ENCODE data around the gene KIAA1671.

KIAA1671 gene

GRCh38 chr22:25069426-25069757 lies 116.9 kb downstream of the KIAA1671 start:
- Histone ChIP-seq H3K27ac (ENCODE audit: low read depth, low read length, poor library complexity, severe bottlenecking) (no peak overlapping the region), H3K9ac (ENCODE audit: low read length) (no peak overlapping the region), H3K9me2 (ENCODE audit: low read depth, low read length) (no peaks in the 10 kb centered on the region), H3K4me1 (ENCODE audit: insufficient read depth, low read length, severe bottlenecking) (no peaks in the 10 kb centered on the region), H3K9me3 (ENCODE audit: low read length) (no peaks in the 10 kb centered on the region), H3K27me3 (ENCODE audit: insufficient read depth, low read length) (no peaks in the 10 kb centered on the region), H3K4me3 (ENCODE audit: low read depth, low read length, poor library complexity, severe bottlenecking) (no peak overlapping the region), H3F3A (ENCODE audit: insufficient read depth, low read length) (no peaks in the 10 kb centered on the region), H4K20me1 (ENCODE audit: insufficient read depth, low read length) (no peaks in the 10 kb centered on the region), H2AFZ (ENCODE audit: low read length) (no peak overlapping the region), H3K36me3 (ENCODE audit: insufficient read depth, low read length) (no peaks in the 10 kb centered on the region), H3K79me2 (ENCODE audit: insufficient read depth, low read length) (no peaks in the 10 kb centered on the region), H3K4me2 (ENCODE audit: low read length) (no peak overlapping the region)
- TF ChIP-seq CTCF (IDR thresholded peaks at IDR 0.05; ENCODE audit: low read length) (no peak), EZH2 (IDR thresholded peaks at IDR 0.05; ENCODE audit: borderline replicate concordance, low read length) (no peak)

DNA sequence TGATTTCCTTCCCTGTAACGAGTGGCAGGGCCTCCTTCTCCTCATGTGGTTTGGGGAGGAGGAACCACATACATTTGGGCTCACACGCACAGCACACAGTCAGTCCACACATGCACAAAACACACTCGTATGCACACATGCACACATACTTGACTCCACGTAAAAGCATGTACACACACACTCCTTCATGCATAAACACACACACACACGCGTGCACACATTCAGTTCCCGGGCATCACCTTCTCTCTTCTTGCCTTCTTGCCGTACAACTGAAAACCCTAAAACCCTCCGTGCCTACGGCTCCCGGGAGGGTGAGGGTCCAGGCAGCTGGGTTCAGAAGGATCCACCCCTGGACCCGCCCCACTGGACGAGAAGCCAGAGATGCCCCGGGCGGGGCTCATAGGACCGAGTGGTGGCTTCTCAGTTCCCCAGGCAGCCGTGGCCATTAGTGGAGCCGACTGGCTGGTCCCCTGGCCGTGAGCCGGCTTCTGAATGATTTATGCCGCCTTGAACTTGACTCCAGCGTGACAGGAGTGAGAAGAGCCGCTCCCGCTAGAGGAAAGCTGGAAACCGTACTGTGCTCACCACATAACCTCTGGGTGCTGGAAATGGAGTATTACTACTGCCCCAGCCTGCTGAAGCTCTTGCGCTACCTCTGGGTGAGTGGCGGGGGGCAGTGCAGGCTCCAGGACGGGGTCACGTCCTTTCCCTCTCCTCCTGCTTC lies 117.4 kb downstream of the KIAA1671 start:
- no peak overlapping the region for H3K4me2 ChIP-seq (ENCODE audit: low read length)
- H3K9me2 ChIP-seq (ENCODE audit: low read depth, low read length), result no peaks in the 10 kb centered on the region
- H3K27ac ChIP-seq (ENCODE audit: low read depth, low read length, poor library complexity, severe bottlenecking), result no peak overlapping the region
- no peak overlapping the region for H2AFZ ChIP-seq (ENCODE audit: low read length)
- no peaks in the 10 kb centered on the region for H4K20me1 ChIP-seq (ENCODE audit: insufficient read depth, low read length)
- TF ChIP-seq EZH2 (IDR thresholded peaks at IDR 0.05; ENCODE audit: borderline replicate concordance, low read length) (no peak), CTCF (IDR thresholded peaks at IDR 0.05; ENCODE audit: low read length) (no peak)
- no peaks in the 10 kb centered on the region for H3K36me3 ChIP-seq (ENCODE audit: insufficient read depth, low read length)
- no peaks in the 10 kb centered on the region for H3K79me2 ChIP-seq (ENCODE audit: insufficient read depth, low read length)
- H3K27me3 ChIP-seq (ENCODE audit: insufficient read depth, low read length), result no peaks in the 10 kb centered on the region
- H3K9ac ChIP-seq (ENCODE audit: low read length), result no peak overlapping the region
- H3K4me1 ChIP-seq (ENCODE audit: insufficient read depth, low read length, severe bottlenecking), result no peaks in the 10 kb centered on the region
- no peaks in the 10 kb centered on the region for H3K9me3 ChIP-seq (ENCODE audit: low read length)
- H3F3A ChIP-seq (ENCODE audit: insufficient read depth, low read length), result no peaks in the 10 kb centered on the region
- H3K4me3 ChIP-seq (ENCODE audit: low read depth, low read length, poor library complexity, severe bottlenecking), result no peak overlapping the region

GRCh38 chr22:25070956-25071355 lies 118.4 kb downstream of the KIAA1671 start:
- Histone ChIP-seq H3K27me3 (ENCODE audit: insufficient read depth, low read length) (no peaks in the 10 kb centered on the region), H3K4me2 (ENCODE audit: low read length) (no peak overlapping the region), H3K36me3 (ENCODE audit: insufficient read depth, low read length) (no peaks in the 10 kb centered on the region), H3K27ac (ENCODE audit: low read depth, low read length, poor library complexity, severe bottlenecking) (no peak overlapping the region), H4K20me1 (ENCODE audit: insufficient read depth, low read length) (no peaks in the 10 kb centered on the region), H3K9me2 (ENCODE audit: low read depth, low read length) (no peaks in the 10 kb centered on the region), H3K79me2 (ENCODE audit: insufficient read depth, low read length) (no peaks in the 10 kb centered on the region), H3K4me1 (ENCODE audit: insufficient read depth, low read length, severe bottlenecking) (no peaks in the 10 kb centered on the region), H3K9me3 (ENCODE audit: low read length) (no peaks in the 10 kb centered on the region), H3K9ac (ENCODE audit: low read length) (no peak overlapping the region), H3F3A (ENCODE audit: insufficient read depth, low read length) (no peaks in the 10 kb centered on the region), H2AFZ (ENCODE audit: low read length) (no peak overlapping the region), H3K4me3 (ENCODE audit: low read depth, low read length, poor library complexity, severe bottlenecking) (no peak overlapping the region)
- TF ChIP-seq CTCF (IDR thresholded peaks at IDR 0.05; ENCODE audit: low read length) (no peak), EZH2 (IDR thresholded peaks at IDR 0.05; ENCODE audit: borderline replicate concordance, low read length) (no peak)
